GOT3 (cell line): Measurements from ENCODE around the gene CLEC4M.
"Not testable (repeated sequence)": the region's sequence is repeated elsewhere in the genome, so short reads cannot be mapped to it uniquely, and the experiment has no call there.

Experiments
- DNase-seq: peaks from one replicate; lab custom pipeline; 2025; ENCODE audit warnings: mixed read lengths; lab: John Stamatoyannopoulos, UW

Gene CLEC4M

GRCh38 chr19:7811989-7812388 is 48.9 kb downstream of the CLEC4M start:
- no peak for DNase-seq

DNA sequence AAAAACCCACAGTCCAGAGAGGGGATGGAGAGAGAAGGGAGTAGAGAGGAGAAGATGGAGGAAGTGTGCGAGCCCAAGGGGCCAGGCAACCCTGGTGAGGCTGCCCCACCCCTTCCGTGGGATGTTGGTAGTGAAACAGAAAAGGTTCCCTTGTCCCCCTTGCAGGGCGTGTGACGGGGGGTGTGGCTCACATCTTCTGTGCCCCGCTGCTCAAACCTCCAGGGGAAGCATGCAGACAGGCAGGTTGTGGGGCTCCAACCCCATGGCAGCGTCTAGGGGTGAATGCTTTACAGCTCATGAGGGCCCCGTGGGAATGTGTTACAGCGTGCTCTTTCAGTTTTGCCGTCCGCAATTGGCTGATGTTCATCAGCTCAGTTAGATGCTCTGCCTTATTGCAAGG is 52.3 kb downstream of the CLEC4M start:
- no peak for DNase-seq

DNA sequence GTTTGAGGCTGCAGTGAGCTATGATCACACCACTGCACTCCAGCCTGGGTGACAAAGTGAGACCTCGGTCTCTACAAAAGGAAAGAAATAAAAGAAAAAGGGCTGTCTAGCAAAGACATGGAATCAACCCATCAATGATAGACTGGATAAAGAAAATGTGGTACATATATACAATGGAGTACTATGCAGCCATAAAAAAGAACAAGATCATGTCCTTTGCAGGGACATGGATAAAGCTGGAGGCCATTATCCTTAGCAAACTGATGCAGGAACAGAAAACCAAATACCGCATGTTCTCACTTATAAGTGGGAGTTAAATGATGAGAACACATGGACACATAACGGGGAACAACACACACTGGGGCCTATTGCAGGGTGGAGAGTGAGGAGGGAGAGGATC is 53.0 kb downstream of the CLEC4M start:
- not testable (repeated sequence) for DNase-seq

DNA sequence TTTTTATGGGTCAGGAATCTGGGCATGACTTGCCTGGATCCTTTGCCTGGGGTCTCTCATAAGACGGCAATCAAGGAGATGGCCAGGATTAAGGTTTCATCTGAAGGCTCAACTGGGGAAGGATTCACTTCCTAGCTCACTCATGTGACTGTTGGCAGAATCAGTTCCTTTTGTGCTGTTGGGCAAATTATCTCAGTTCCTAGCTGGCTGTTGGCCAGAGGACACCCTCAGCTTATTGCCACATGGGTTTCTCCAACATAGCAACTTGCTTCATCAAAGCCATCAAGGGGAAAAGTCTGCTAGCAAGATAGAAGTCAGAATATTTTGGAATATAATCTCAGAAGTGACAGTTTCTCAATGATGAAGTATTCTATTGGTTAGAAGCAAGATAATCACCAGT is 54.8 kb downstream of the CLEC4M start:
- no peak for DNase-seq

DNA sequence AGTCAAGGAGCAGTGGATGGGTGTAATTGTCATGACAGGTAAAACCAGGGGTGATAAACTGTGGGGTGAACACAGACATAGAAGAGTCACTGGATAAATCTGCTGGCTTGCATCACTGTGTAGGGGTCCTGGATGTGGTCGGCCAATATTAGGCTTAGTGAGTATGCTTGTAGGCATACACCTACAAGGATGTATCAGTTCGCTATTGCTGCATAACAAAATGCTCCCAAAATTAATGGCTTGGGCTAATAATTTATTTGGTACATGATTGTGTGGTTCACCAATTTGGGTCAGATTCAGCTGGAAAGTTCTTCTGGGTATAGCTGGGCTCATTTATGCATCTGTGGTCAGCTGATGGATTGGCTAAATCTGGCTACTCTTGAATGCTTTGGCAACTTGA is 55.8 kb downstream of the CLEC4M start:
- DNase-seq = no peak
